OCI-LY7 (cell line): ENCODE results near the gene LUC7L. TPM values are rescaled to one million over a fixed set of nuclear protein-coding genes. Genes with fewer than 3 reads are reported as not detected.
"Not testable (repeated sequence)": the region's sequence is repeated elsewhere in the genome, so short reads cannot be mapped to it uniquely, and the experiment has no call there.

ENCODE experiments used
- BruUV-seq: library from RNA; stranded (reverse); fragments of 400-500 nt; replicated peaks from 2 replicates; lab custom pipeline; 2021; lab: Mats Ljungman, UMichigan
- CTCF ChIA-PET: fragments of 300-600 bp; sonication (Branson Sonifier 250); formaldehyde crosslinking; loops from one replicate; lab custom pipeline; 2022; ENCODE audit warnings: antibody characterized with exemption; ENCODE audit not compliant: unreplicated experiment; lab: Charles Lee
- POLR2A ChIA-PET: fragments of 300-600 bp; sonication (Branson Sonifier 250); formaldehyde crosslinking; loops from one replicate; lab custom pipeline; 2022; ENCODE audit warnings: antibody characterized with exemption; lab: Charles Lee
- DNase-seq: peaks from one replicate; pipeline ENCODE4 v3.0.0-alpha.2; 2015; ENCODE audit warnings: low spot score
- H2AFZ ChIP-seq: fragments of 200-600 bp; sonication (generic), shearing (Covaris generic); 2 replicates; pipeline ENCODE4 v1.6.1; 2014; ENCODE audit warnings: mild to moderate bottlenecking, antibody characterized with exemption, low read length, moderate library complexity
- H3K27ac ChIP-seq: fragments of 200-600 bp; sonication (generic); 2 replicates; pipeline ENCODE4 v1.5.1; 2014; ENCODE audit warnings: mixed run types, low read depth, mild to moderate bottlenecking, moderate library complexity, low read length, inconsistent platforms; ENCODE audit not compliant: poor library complexity, severe bottlenecking
- H3K36me3 ChIP-seq: fragments of 200-600 bp; sonication (generic); 2 replicates; pipeline ENCODE4 v1.6.1; 2014; ENCODE audit warnings: mild to moderate bottlenecking, antibody characterized with exemption, low read length, moderate library complexity, mixed read lengths; ENCODE audit not compliant: insufficient read depth
- H3K4me1 ChIP-seq: fragments of 200-600 bp; sonication (generic); 2 replicates; pipeline ENCODE4 v1.5.1; 2014; ENCODE audit warnings: mild to moderate bottlenecking, low read length; ENCODE audit not compliant: insufficient read depth, poor library complexity, severe bottlenecking
- H3K4me2 ChIP-seq: fragments of 200-600 bp; sonication (generic); 2 replicates; pipeline ENCODE4 v1.6.1; 2014; ENCODE audit warnings: mild to moderate bottlenecking, low read length
- H3K4me3 ChIP-seq: fragments of 200-600 bp; sonication (generic); 2 replicates; pipeline ENCODE4 v1.5.1; 2014; ENCODE audit warnings: mild to moderate bottlenecking, low read depth, low read length; ENCODE audit not compliant: poor library complexity, severe bottlenecking
- H3K79me2 ChIP-seq: fragments of 200-600 bp; sonication (generic); 2 replicates; pipeline ENCODE4 v1.6.1; 2016; ENCODE audit warnings: low read depth, mild to moderate bottlenecking, low read length, moderate library complexity, mixed read lengths; ENCODE audit not compliant: insufficient read depth
- H3K9me2 ChIP-seq: fragments of 200-600 bp; sonication (generic); 2 replicates; pipeline ENCODE4 v1.6.1; 2016; ENCODE audit warnings: mild to moderate bottlenecking, low read length, mixed read lengths; ENCODE audit not compliant: insufficient read depth
- H3K9me3 ChIP-seq: fragments of 200-600 bp; sonication (generic); 2 replicates; pipeline ENCODE4 v1.6.1; 2014; ENCODE audit warnings: mild to moderate bottlenecking, mixed run types, low read length, mixed read lengths
- H4K20me1 ChIP-seq: fragments of 200-600 bp; sonication (generic); 2 replicates; pipeline ENCODE4 v1.6.1; 2014; ENCODE audit warnings: mild to moderate bottlenecking, antibody characterized with exemption, low read length, moderate library complexity, mixed read lengths; ENCODE audit not compliant: insufficient read depth
- EZH2phosphoT487 ChIP-seq: fragments of 200-600 bp; sonication (generic); IDR thresholded peaks from 2 replicates; pipeline ENCODE4 v1.6.1; 2018; ENCODE audit warnings: low read depth, borderline replicate concordance, mild to moderate bottlenecking, mixed run types, antibody characterized with exemption, low read length, moderate library complexity, mixed read lengths
- intact Hi-C: fragments of 100-400 bp; cut with micrococcal nuclease; formaldehyde crosslinking; loops from one replicate; pipeline ENCODE4 v1.10.0; 2022; ENCODE audit not compliant: unreplicated experiment
- total RNA-seq, 2 experiments: library from RNA; depleted of rRNA in 1 of 2; stranded (reverse); fragments of >200 nt in 1 of 2; shearing (Covaris generic) in 1 of 2; gene quantifications; 2 replicates each; pipeline ENCODE4 v1.2.3, GENCODE V29; 2014 to 2022
- TF ChIP-seq, protein P1 (sequence below): fragments of 200-600 bp; sonication (generic); conservative IDR thresholded peaks from 2 replicates; pipeline ENCODE4 v1.5.1; 2014; ENCODE audit warnings: mild to moderate bottlenecking, antibody characterized with exemption, low read length, moderate library complexity, mixed read lengths

LUC7L gene
- total RNA-seq, 2 experiments from 2014 or later = 81.4 to 90.5 TPM

DNA sequence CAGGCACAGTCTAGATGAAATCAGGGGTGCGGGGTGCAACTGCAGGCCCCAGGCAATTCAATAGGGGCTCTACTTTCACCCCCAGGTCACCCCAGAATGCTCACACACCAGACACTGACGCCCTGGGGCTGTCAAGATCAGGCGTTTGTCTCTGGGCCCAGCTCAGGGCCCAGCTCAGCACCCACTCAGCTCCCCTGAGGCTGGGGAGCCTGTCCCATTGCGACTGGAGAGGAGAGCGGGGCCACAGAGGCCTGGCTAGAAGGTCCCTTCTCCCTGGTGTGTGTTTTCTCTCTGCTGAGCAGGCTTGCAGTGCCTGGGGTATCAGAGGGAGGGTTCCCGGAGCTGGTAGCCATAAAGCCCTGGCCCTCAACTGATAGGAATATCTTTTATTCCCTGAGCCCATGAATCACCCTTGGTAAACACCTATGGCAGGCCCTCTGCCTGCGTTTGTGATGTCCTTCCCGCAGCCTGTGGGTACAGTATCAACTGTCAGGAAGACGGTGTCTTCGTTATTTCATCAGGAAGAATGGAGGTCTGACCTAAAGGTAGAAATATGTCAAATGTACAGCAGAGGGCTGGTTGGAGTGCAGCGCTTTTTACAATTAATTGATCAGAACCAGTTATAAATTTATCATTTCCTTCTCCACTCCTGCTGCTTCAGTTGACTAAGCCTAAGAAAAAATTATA, 51.1 kb downstream of the LUC7L start:
- no peak overlapping the region for H3K27ac ChIP-seq
- no peak overlapping the region for H2AFZ ChIP-seq
- CTCF ChIA-PET = no interaction called here
- no peaks in the 10 kb centered on the region for H3K9me2 ChIP-seq
- DNase-seq = no peak
- POLR2A ChIA-PET = no interaction called here
- H3K4me2 ChIP-seq = no peak overlapping the region
- H3K79me2 ChIP-seq = no peaks in the 10 kb centered on the region
- H3K36me3 ChIP-seq = peaks cover 10% of the 10 kb centered on the region; the same call in 1 of the 2 replicates
- H3K9me3 ChIP-seq = no peaks in the 10 kb centered on the region
- TF ChIP-seq, protein P1, sequence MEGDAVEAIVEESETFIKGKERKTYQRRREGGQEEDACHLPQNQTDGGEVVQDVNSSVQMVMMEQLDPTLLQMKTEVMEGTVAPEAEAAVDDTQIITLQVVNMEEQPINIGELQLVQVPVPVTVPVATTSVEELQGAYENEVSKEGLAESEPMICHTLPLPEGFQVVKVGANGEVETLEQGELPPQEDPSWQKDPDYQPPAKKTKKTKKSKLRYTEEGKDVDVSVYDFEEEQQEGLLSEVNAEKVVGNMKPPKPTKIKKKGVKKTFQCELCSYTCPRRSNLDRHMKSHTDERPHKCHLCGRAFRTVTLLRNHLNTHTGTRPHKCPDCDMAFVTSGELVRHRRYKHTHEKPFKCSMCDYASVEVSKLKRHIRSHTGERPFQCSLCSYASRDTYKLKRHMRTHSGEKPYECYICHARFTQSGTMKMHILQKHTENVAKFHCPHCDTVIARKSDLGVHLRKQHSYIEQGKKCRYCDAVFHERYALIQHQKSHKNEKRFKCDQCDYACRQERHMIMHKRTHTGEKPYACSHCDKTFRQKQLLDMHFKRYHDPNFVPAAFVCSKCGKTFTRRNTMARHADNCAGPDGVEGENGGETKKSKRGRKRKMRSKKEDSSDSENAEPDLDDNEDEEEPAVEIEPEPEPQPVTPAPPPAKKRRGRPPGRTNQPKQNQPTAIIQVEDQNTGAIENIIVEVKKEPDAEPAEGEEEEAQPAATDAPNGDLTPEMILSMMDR = no peak
- TF ChIP-seq EZH2phosphoT487 = no peak
- no TSS peak for BruUV-seq
- intact Hi-C loops = no loop called here
- peaks cover 4% of the 10 kb centered on the region for H3K4me1 ChIP-seq
- no peak overlapping the region for H3K4me3 ChIP-seq
- H4K20me1 ChIP-seq = no peaks in the 10 kb centered on the region

DNA sequence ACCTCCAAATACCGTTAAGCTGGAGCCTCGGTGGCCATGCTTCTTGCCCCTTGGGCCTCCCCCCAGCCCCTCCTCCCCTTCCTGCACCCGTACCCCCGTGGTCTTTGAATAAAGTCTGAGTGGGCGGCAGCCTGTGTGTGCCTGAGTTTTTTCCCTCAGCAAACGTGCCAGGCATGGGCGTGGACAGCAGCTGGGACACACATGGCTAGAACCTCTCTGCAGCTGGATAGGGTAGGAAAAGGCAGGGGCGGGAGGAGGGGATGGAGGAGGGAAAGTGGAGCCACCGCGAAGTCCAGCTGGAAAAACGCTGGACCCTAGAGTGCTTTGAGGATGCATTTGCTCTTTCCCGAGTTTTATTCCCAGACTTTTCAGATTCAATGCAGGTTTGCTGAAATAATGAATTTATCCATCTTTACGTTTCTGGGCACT, 51.8 kb downstream of the LUC7L start:
- intact Hi-C loops = no loop called here
- Histone ChIP-seq H3K9me2 (no peaks in the 10 kb centered on the region), H3K4me2 (no peak overlapping the region), H3K9me3 (no peaks in the 10 kb centered on the region), H3K4me3 (no peak overlapping the region), H4K20me1 (no peaks in the 10 kb centered on the region), H3K27ac (no peak overlapping the region), H2AFZ (no peak overlapping the region), H3K36me3 (peaks cover 4% of the 10 kb centered on the region; the same call in 1 of the 2 replicates), H3K4me1 (peaks cover 4% of the 10 kb centered on the region), H3K79me2 (no peaks in the 10 kb centered on the region)
- POLR2A ChIA-PET = no interaction called here
- no TSS peak for BruUV-seq
- TF ChIP-seq EZH2phosphoT487 = no peak
- no peak for DNase-seq
- CTCF ChIA-PET = no interaction called here

GRCh38 chr16:176477-177382, 52.5 kb downstream of the LUC7L start, which contains the start of gene HBA1:
TSS of gene HBA1 (plus strand) at chr16:176680. CDS start at chr16:176717, 37 bp downstream.
- BruUV-seq, intact Hi-C loops, H3K36me3 ChIP-seq, H3K27ac ChIP-seq, H3K4me2 ChIP-seq, DNase-seq, CTCF ChIA-PET, H3K4me3 ChIP-seq, H4K20me1 ChIP-seq, POLR2A ChIA-PET, H3K9me2 ChIP-seq, H3K9me3 ChIP-seq, H3K79me2 ChIP-seq, H3K4me1 ChIP-seq, H2AFZ ChIP-seq: not testable (repeated sequence)

DNA sequence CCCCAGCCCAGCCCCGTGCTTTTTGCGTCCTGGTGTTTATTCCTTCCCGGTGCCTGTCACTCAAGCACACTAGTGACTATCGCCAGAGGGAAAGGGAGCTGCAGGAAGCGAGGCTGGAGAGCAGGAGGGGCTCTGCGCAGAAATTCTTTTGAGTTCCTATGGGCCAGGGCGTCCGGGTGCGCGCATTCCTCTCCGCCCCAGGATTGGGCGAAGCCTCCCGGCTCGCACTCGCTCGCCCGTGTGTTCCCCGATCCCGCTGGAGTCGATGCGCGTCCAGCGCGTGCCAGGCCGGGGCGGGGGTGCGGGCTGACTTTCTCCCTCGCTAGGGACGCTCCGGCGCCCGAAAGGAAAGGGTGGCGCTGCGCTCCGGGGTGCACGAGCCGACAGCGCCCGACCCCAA, 53.2 kb downstream of the LUC7L start:
- H3K36me3 ChIP-seq, intact Hi-C loops, DNase-seq, H3K9me2 ChIP-seq, H3K4me1 ChIP-seq, H2AFZ ChIP-seq, H4K20me1 ChIP-seq, H3K27ac ChIP-seq, POLR2A ChIA-PET, BruUV-seq, CTCF ChIA-PET, H3K9me3 ChIP-seq, H3K79me2 ChIP-seq, H3K4me3 ChIP-seq, H3K4me2 ChIP-seq: not testable (repeated sequence)
